SK-N-SH (cell line): Measurements from ENCODE around the gene RPS6KA2. TPM values are rescaled to one million over a fixed set of nuclear protein-coding genes. Genes with fewer than 3 reads are reported as not detected.

ENCODE experiments used
- CTCF ChIA-PET: fragments of 300-600, 350-600 bp; formaldehyde crosslinking; extraction: SDS; loops from one replicate; lab custom pipeline; 2021; lab: Yijun Ruan, JAX
- POLR2A ChIA-PET: fragments of 350-600 bp; sonication (Branson Sonifier 250); formaldehyde crosslinking; extraction: SDS; loops from one replicate; lab custom pipeline; 2020; ENCODE audit warnings: antibody characterized with exemption, inconsistent platforms; lab: Yijun Ruan, JAX
- DNase-seq: peaks from one replicate; pipeline ENCODE4 v3.0.0; 2012
- H2AFZ ChIP-seq: fragments of 200-600 bp; sonication (generic); 2 replicates; pipeline ENCODE4 v1.8.1; 2016; ENCODE audit warnings: antibody characterized with exemption, mild to moderate bottlenecking, low read depth
- H3F3A ChIP-seq: fragments of 200-600 bp; sonication (generic); replicated peaks from 2 replicates; pipeline ENCODE3; 2016; ENCODE audit warnings: antibody characterized with exemption, mild to moderate bottlenecking; ENCODE audit not compliant: insufficient read depth
- H3K27ac ChIP-seq, 2 experiments: fragments of 200-500 bp in 1 of 2; fragments of 200-600 bp in 1 of 2; sonication (Bioruptor generic) in 1 of 2; sonication (generic), shearing (Covaris generic) in 1 of 2; 2 replicates each; pipeline versions ENCODE4 v1.5.1 to v1.6.1; 2014 to 2016; ENCODE audit warnings: low read depth in 2 of 2, inconsistent platforms in 1 of 2, low read length in 1 of 2, mild to moderate bottlenecking in 1 of 2, mixed read lengths in 1 of 2
- H3K27me3 ChIP-seq: fragments of 200-600 bp; sonication (generic), shearing (Covaris generic); 2 replicates; pipeline ENCODE4 v1.6.1; 2016; ENCODE audit warnings: mixed run types; ENCODE audit not compliant: insufficient read depth
- H3K36me3 ChIP-seq, 2 experiments: fragments of 200-500 bp in 1 of 2; fragments of 200-600 bp in 1 of 2; sonication (Bioruptor generic) in 1 of 2; sonication (generic) in 1 of 2; replicated peaks in 1 of 2; 2 replicates each; pipeline versions ENCODE3 to v1.5.1; 2014 to 2016; ENCODE audit warnings: low read length in 1 of 2, mild to moderate bottlenecking in 1 of 2; ENCODE audit not compliant: insufficient read depth in 2 of 2, control insufficient read depth in 1 of 2
- H3K4me1 ChIP-seq, 2 experiments: fragments of 200-500 bp in 1 of 2; fragments of 200-600 bp in 1 of 2; sonication (Bioruptor generic) in 1 of 2; sonication (generic), shearing (Covaris generic) in 1 of 2; 2 replicates each; pipeline versions ENCODE4 v1.5.1 to v1.6.1; 2014 to 2016; ENCODE audit warnings: low read depth in 1 of 2, low read length in 1 of 2, mixed run types in 1 of 2; ENCODE audit not compliant: insufficient read depth in 2 of 2, control insufficient read depth in 1 of 2
- H3K4me2 ChIP-seq: fragments of 200-600 bp; sonication (generic), shearing (Covaris generic); 2 replicates; pipeline ENCODE4 v1.6.1; 2017; ENCODE audit warnings: mixed run types
- H3K4me3 ChIP-seq, 2 experiments: fragments of 200-500 bp in 1 of 2; fragments of 200-600 bp in 1 of 2; sonication (Bioruptor generic) in 1 of 2; sonication (generic), shearing (Covaris generic) in 1 of 2; 2 replicates each; pipeline versions ENCODE4 v1.5.1 to v1.8.1; 2014 to 2016; ENCODE audit warnings: low read depth in 2 of 2, inconsistent platforms in 1 of 2, low read length in 1 of 2, mild to moderate bottlenecking in 1 of 2, mixed read lengths in 1 of 2, moderate library complexity in 1 of 2
- H3K79me2 ChIP-seq: fragments of 200-600 bp; sonication (generic); 2 replicates; pipeline ENCODE4 v1.8.1; 2017; ENCODE audit warnings: mild to moderate bottlenecking; ENCODE audit not compliant: insufficient read depth
- H3K9ac ChIP-seq: fragments of 200-600 bp; sonication (generic); 2 replicates; pipeline ENCODE4 v1.6.1; 2017; ENCODE audit warnings: mixed run types
- H3K9me2 ChIP-seq: fragments of 200-600 bp; sonication (generic); 2 replicates; pipeline ENCODE4 v1.6.1; 2017; ENCODE audit warnings: mixed run types
- H3K9me3 ChIP-seq: fragments of 200-600 bp; sonication (generic); 2 replicates; pipeline ENCODE4 v1.6.1; 2017; ENCODE audit warnings: mixed run types, mild to moderate bottlenecking, moderate library complexity
- H4K20me1 ChIP-seq: fragments of 200-600 bp; sonication (generic); 2 replicates; pipeline ENCODE4 v1.6.1; 2017; ENCODE audit warnings: mild to moderate bottlenecking, mixed run types; ENCODE audit not compliant: insufficient read depth
- CTCF ChIP-seq: fragments of 200-600 bp; sonication (generic); IDR thresholded peaks from 2 replicates; pipeline ENCODE4 v1.6.1; 2017; ENCODE audit warnings: antibody characterized with exemption, mild to moderate bottlenecking, moderate library complexity
- ELF1 ChIP-seq: IDR thresholded peaks from 2 replicates; pipeline ENCODE4 v1.4.0; 2012
- FOXJ3 ChIP-seq: sonication (generic); formaldehyde crosslinking; IDR thresholded peaks from 2 replicates; pipeline ENCODE4 v1.5.1; 2020; ENCODE audit warnings: mild to moderate bottlenecking, missing genetic modification reagents
- FOXM1 ChIP-seq: IDR thresholded peaks from 2 replicates; pipeline ENCODE4 v1.4.0; 2012; ENCODE audit warnings: low read depth, mild to moderate bottlenecking
- MAX ChIP-seq: IDR thresholded peaks from 2 replicates; pipeline ENCODE4 v1.4.0; 2012; ENCODE audit warnings: low read depth
- MXI1 ChIP-seq: IDR thresholded peaks from 2 replicates; pipeline ENCODE4 v1.6.1; 2012; ENCODE audit warnings: mild to moderate bottlenecking, low read depth, low read length, improper control_type of control experiment
- NFIC ChIP-seq: IDR thresholded peaks from 2 replicates; pipeline ENCODE4 v1.4.0; 2012; ENCODE audit warnings: borderline replicate concordance
- REST ChIP-seq: IDR thresholded peaks from 2 replicates; pipeline ENCODE4 v1.6.1; 2012; ENCODE audit warnings: mild to moderate bottlenecking, low read depth, low read length, moderate library complexity
- WGBS: methylation state at CpG from one replicate; pipeline ENCODE4 v1.1.6; 2017; ENCODE audit warnings: low lambda C conversion rate; 5-methylcytosine and 5-hydroxymethylcytosine counted together
- polyA plus RNA-seq, 3 experiments: library from polyadenylated mRNA; depleted of rRNA; stranded (reverse); fragments of >200 nt; gene quantifications; 2 replicates each; pipeline ENCODE4 v1.2.3, GENCODE V29; 2012

RPS6KA2 gene
- polyA plus RNA-seq, 1 of the 3 experiments (the other 2 are of a cell fraction), result 59.5 TPM

GRCh38 chr6:166559211-166559610, 67.8 kb downstream of the RPS6KA2 start (continued):
- TF ChIP-seq MXI1 (no peak), REST (no peak), FOXM1 (no peak)
- TF ChIP-seq, all 33 proteins: peak for 0

- H3K4me2 ChIP-seq, result no peak overlapping the region
- no peak overlapping the region for H3K27ac ChIP-seq
- 94% methylated on average over 12 of the region's 12 CpGs for WGBS
- no peaks in the 10 kb centered on the region for H3K9me2 ChIP-seq
- DNase-seq, result no peak
- no peak overlapping the region for H2AFZ ChIP-seq
- POLR2A ChIA-PET, result interaction anchor here (1.0 kb wide), 1 partner anchor 11 kb away, joined by 3 read pairs; no protein-coding TSS in a partner anchor
- TF ChIP-seq ELF1 (no peak), FOXM1 (no peak), FOXJ3 (CRISPR knock-in tag) (no peak), REST (no peak), NFIC (no peak), MAX (no peak), CTCF (no peak)
- H3K36me3 ChIP-seq, result peaks cover 7 to 15% of the 10 kb centered on the region in 2 experiments
- H3K79me2 ChIP-seq, result peaks cover 40% of the 10 kb centered on the region
- peaks cover 18% of the 10 kb centered on the region for H3F3A ChIP-seq
- H3K4me1 ChIP-seq, result peaks cover 13 to 15% of the 10 kb centered on the region in 2 experiments; a peak in 2 of 4 replicates
- no peak overlapping the region for H3K4me3 ChIP-seq
- H4K20me1 ChIP-seq, result no peaks in the 10 kb centered on the region
- H3K27me3 ChIP-seq, result no peaks in the 10 kb centered on the region
- peaks cover 6% of the 10 kb centered on the region; the same call in 1 of the 2 replicates for H3K9me3 ChIP-seq
- H3K9ac ChIP-seq, result no peak overlapping the region
- CTCF ChIA-PET, result no interaction called here
These were observed 68.7 kb downstream of the RPS6KA2 start for GRCh38 chr6:166558156-166559005.
